ENCODE data around the gene GNAT1.

DNA sequence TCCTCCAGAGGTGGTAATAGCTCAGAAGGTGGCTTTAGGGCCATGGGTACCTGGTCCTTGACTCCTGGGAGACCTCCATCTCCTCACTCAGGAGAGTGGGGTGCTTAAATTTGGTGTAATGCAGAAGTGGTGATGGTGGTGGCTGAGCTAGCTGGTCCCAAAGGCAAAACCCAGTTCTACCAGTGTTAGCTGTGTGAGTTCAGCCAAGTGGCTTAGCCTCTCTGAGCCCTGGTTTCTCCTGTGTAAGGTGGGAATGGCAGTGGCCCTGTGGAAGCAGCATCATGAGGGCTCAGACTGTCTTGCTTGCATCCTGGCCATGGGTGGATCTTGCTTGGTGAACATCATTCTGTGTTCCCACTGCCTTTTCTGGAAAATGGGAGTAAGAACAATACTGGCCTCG, 26.9 kb upstream of the GNAT1 start:
- no peak for TF ChIP-seq CTCF (IDR thresholded peaks at IDR 0.05)
- TF ChIP-seq POLR2AphosphoS5 (IDR thresholded peaks at IDR 0.05) = no peak
- TF ChIP-seq POLR2A (IDR thresholded peaks at IDR 0.05) = no peak
